Measurements from ENCODE around the gene LIN54. TPM values are rescaled to one million over a fixed set of nuclear protein-coding genes. Genes with fewer than 3 reads are reported as not detected.

Gene LIN54
- total and polyA plus RNA-seq, 2 of the 4 experiments (the other 2 are of a cell fraction): 5.3 to 26.9 TPM

GRCh38 chr4:82988323-82988832 is 22.2 kb downstream of the LIN54 start:
- peak overlapping the region; percentile 64; the same call in 1 of the 2 replicates for H3K27ac ChIP-seq (ENCODE audit: insufficient read depth, low read length)
- no peak overlapping the region for H2BK15ac ChIP-seq (ENCODE audit: low read depth, low read length)
- POLR2A ChIA-PET (ENCODE audit: unreplicated experiment): no interaction called here
- no peak overlapping the region for H4K91ac ChIP-seq (ENCODE audit: insufficient read depth, low read depth, low read length)
- peak overlapping the region in 1 of 2 experiments; percentile 14; a peak in 1 of 4 replicates for H4K8ac ChIP-seq (ENCODE audit: low read depth in 2 of 2, low read length in 2 of 2)
- no peaks in the 10 kb centered on the region for H4K20me1 ChIP-seq (ENCODE audit: insufficient read depth, low read length)
- no peak overlapping the region for H3K9ac ChIP-seq (ENCODE audit: low read depth, low read length)
- no peak overlapping the region for H2BK120ac ChIP-seq (ENCODE audit: low read depth, low read length)
- CTCF ChIA-PET: no interaction called here
- H3K4me2 ChIP-seq (ENCODE audit: low read depth, low read length): no peak overlapping the region; the same call in 1 of the 2 replicates
- no peaks in the 10 kb centered on the region for H3K9me3 ChIP-seq (ENCODE audit: control insufficient read depth, insufficient read depth, low read length)
- H2BK20ac ChIP-seq (ENCODE audit: low read depth, low read length): no peak overlapping the region
- no peak overlapping the region for H3K4me3 ChIP-seq (ENCODE audit: insufficient read depth, low read depth, low read length)
- TF ChIP-seq CEBPB (IDR thresholded peaks at IDR 0.05; ENCODE audit: low read depth, low read length): peak; percentile 93
- no peak for TF ChIP-seq RAD21 (IDR thresholded peaks at IDR 0.05; ENCODE audit: low read length)
- no peak for TF ChIP-seq USF2 (IDR thresholded peaks at IDR 0.05; ENCODE audit: low read depth, low read length)
- no peak for TF ChIP-seq MXI1 (IDR thresholded peaks at IDR 0.05; ENCODE audit: borderline replicate concordance, low read depth, low read length)
- 0 out of 2 replicates have a peak, but pooled peaks have one; percentile 57 for TF ChIP-seq FOS (IDR thresholded peaks at IDR 0.05; ENCODE audit: low read depth, low read length)
- no peak for TF ChIP-seq ELK1 (IDR thresholded peaks at IDR 0.05; ENCODE audit: borderline replicate concordance, low read depth, low read length)
- no peak for TF ChIP-seq CHD1 (IDR thresholded peaks at IDR 0.05; ENCODE audit: low read depth, low read length)
- TF ChIP-seq MAFK (IDR thresholded peaks at IDR 0.05; ENCODE audit: low read depth, low read length): peak; percentile 1; the same call in 1 of the 2 replicates
- no peak for TF ChIP-seq BHLHE40 (IDR thresholded peaks at IDR 0.05; ENCODE audit: low read depth, low read length)
- TF ChIP-seq RFX5 (IDR thresholded peaks at IDR 0.05; ENCODE audit: low read depth, low read length): no peak
- peaks cover 24 to 46% of the 10 kb centered on the region in 2 experiments for H3K79me1 ChIP-seq (ENCODE audit: low read depth in 1 of 2, low read length in 2 of 2)
- no peak overlapping the region for H2AK5ac ChIP-seq (ENCODE audit: low read depth, low read length)
- no peak overlapping the region for H3K56ac ChIP-seq (ENCODE audit: extremely low read depth, insufficient read depth, low read length)
- H3K14ac ChIP-seq (replicated peaks; ENCODE audit: low read depth, low read length): no peak overlapping the region
- H3K23ac ChIP-seq (ENCODE audit: low read depth, low read length): no peak overlapping the region
- H3K27me3 ChIP-seq (ENCODE audit: control insufficient read depth, insufficient read depth, low read length): no peaks in the 10 kb centered on the region
- H3K18ac ChIP-seq (ENCODE audit: low read depth, low read length): no peak overlapping the region
- H3K9me1 ChIP-seq (ENCODE audit: insufficient read depth, low read length): peaks cover 7% of the 10 kb centered on the region
- no peak overlapping the region for H4K5ac ChIP-seq (ENCODE audit: low read depth, low read length)
- H3K4ac ChIP-seq (ENCODE audit: low read depth, low read length): no peak overlapping the region
- H3K36me3 ChIP-seq (ENCODE audit: control insufficient read depth, insufficient read depth, low read length): peaks cover 8% of the 10 kb centered on the region
- in situ Hi-C loops (cut with MboI; ENCODE audit: low sequenced_read_pairs): no loop called here
- H2AK9ac ChIP-seq (replicated peaks; ENCODE audit: low read depth, low read length, poor library complexity): no peak overlapping the region
- no peak overlapping the region for H2AFZ ChIP-seq (replicated peaks; ENCODE audit: low read length, poor library complexity)
- dilution Hi-C loops (cut with HindIII; ENCODE audit: low sequenced_read_pairs, unreplicated experiment): no loop called here
- ATAC-seq (ENCODE audit: low read depth): peak; percentile 86
- intact Hi-C loops (cut with micrococcal nuclease): loop anchor here (5.0 kb wide), 1 partner anchor 46 kb away; no protein-coding TSS in a partner anchor
- peak overlapping the region; percentile 35 for H2BK5ac ChIP-seq (ENCODE audit: low read depth, low read length, poor library complexity, severe bottlenecking)
- no CpG with 5 or more reads among the region's 2 CpGs for WGBS, 2 experiments (ENCODE audit: extremely low coverage in 2 of 2, insufficient read length in 1 of 2)
- peak; percentile 95 for DNase-seq
- BruUV-seq (replicated peaks): no TSS peak
- H3K4me1 ChIP-seq (ENCODE audit: control insufficient read depth, insufficient read depth, low read length): peaks cover 11% of the 10 kb centered on the region

All from IMR-90 (cell line).